DMS79 treated with DMSO at 0.1 percent for 48 hours (cell line): ENCODE results near the gene PM20D1.
"Not testable (repeated sequence)": the region's sequence is repeated elsewhere in the genome, so short reads cannot be mapped to it uniquely, and the experiment has no call there.

Experiments
- DNase-seq: peaks from one replicate; lab custom pipeline; 2025; lab: John Stamatoyannopoulos, UW

PM20D1 gene

GRCh38 chr1:205842229-205842628 is 7.7 kb downstream of the PM20D1 start:
- DNase-seq = no peak

GRCh38 chr1:205840146-205840923 is 9.6 kb downstream of the PM20D1 start:
- no peak for DNase-seq

- DNase-seq = no peak
Measured at GRCh38 chr1:205837382-205837970, 12.5 kb downstream of the PM20D1 start.

GRCh38 chr1:205834751-205835150 is 15.2 kb downstream of the PM20D1 start:
- no peak for DNase-seq

- DNase-seq = no peak
Measured at GRCh38 chr1:205832326-205832751, 17.6 kb downstream of the PM20D1 start.

GRCh38 chr1:205827623-205828022 is 22.3 kb downstream of the PM20D1 start:
- no peak for DNase-seq

- no peak for DNase-seq
Measured at GRCh38 chr1:205826995-205827394, 22.9 kb downstream of the PM20D1 start.

GRCh38 chr1:205826016-205826806 is 23.7 kb downstream of the PM20D1 start:
- DNase-seq = no peak

- no peak for DNase-seq
Measured at GRCh38 chr1:205824180-205824579, 25.8 kb downstream of the PM20D1 start.

- DNase-seq = not testable (repeated sequence)
Measured at GRCh38 chr1:205823260-205823659, 26.7 kb downstream of the PM20D1 start.

- no peak for DNase-seq
Measured at GRCh38 chr1:205822397-205822796, 27.5 kb downstream of the PM20D1 start.

- DNase-seq = no peak
Measured at GRCh38 chr1:205817988-205818387, 31.9 kb downstream of the PM20D1 start.

- no peak for DNase-seq
Measured at GRCh38 chr1:205817364-205817763, 32.6 kb downstream of the PM20D1 start.

- DNase-seq = no peak
Measured at GRCh38 chr1:205813755-205814058, 36.2 kb downstream of the PM20D1 start.

- peak; percentile 90 for DNase-seq
Measured at GRCh38 chr1:205812878-205813754, 36.8 kb downstream of the PM20D1 start, which contains the start of gene SLC41A1. TSS of gene SLC41A1 (minus strand) at chr1:205813198. CDS start at chr1:205810441, 2,757 bp downstream.

- DNase-seq = peak; percentile 24
Measured at GRCh38 chr1:205812271-205812877, 37.6 kb downstream of the PM20D1 start.

- DNase-seq = no peak
Measured at GRCh38 chr1:205811660-205812059, 38.3 kb downstream of the PM20D1 start.

- DNase-seq = no peak
Measured at GRCh38 chr1:205810448-205811157, 39.3 kb downstream of the PM20D1 start.

- no peak for DNase-seq
Measured at GRCh38 chr1:205809942-205810345, 40.0 kb downstream of the PM20D1 start.

GRCh38 chr1:205809469-205809868 is 40.5 kb downstream of the PM20D1 start:
- no peak for DNase-seq
